ENCODE measurements around the gene U2AF2. TPM values are rescaled to one million over a fixed set of nuclear protein-coding genes. Genes with fewer than 3 reads are reported as not detected.
A peak's percentile ranks its signal among the peaks of the same experiment; 100 is the strongest.

U2AF2 gene
- total RNA-seq, 1 experiment from 2014 or later = 545 TPM

DNA sequence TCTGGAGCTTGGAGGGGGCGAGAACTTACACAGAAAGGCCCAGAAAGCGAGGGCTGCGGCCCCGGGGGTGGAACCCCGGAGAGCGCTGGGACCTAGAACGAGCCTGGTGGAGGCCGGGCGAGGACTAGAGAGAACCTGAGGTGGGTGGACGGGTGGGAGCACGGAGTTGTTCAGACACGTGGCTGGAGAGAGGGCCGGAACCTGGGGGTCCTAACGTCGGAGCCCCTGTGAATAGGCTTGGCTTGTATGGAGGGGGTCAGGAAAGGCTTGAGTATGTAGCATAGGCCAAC lies 11.0 kb upstream of the U2AF2 start:
- DNase-seq (ENCODE audit: low read depth, low spot score) (no peak), ATAC-seq (no peak)
- intact Hi-C loops (cut with micrococcal nuclease; ENCODE audit: unreplicated experiment) (no loop called here), in situ Hi-C loops (cut with HindIII; ENCODE audit: low pct_unique_long_range_greater_than_20kb, low sequenced_read_pairs) (no loop called here)
- POLR2A ChIA-PET = interaction anchor here (0.6 kb wide), 1 partner anchor 9 kb away, joined by 6 read pairs; no protein-coding TSS in a partner anchor
- CTCF ChIA-PET = no interaction called here
- peak overlapping the region; percentile 96 for H3K27ac ChIP-seq (ENCODE audit: low read length)
- no peaks in the 10 kb centered on the region for H3K27me3 ChIP-seq (ENCODE audit: control insufficient read depth, insufficient read depth, low read length)
- no TSS peak for BruUV-seq (replicated peaks)
- TF ChIP-seq, protein P1, sequence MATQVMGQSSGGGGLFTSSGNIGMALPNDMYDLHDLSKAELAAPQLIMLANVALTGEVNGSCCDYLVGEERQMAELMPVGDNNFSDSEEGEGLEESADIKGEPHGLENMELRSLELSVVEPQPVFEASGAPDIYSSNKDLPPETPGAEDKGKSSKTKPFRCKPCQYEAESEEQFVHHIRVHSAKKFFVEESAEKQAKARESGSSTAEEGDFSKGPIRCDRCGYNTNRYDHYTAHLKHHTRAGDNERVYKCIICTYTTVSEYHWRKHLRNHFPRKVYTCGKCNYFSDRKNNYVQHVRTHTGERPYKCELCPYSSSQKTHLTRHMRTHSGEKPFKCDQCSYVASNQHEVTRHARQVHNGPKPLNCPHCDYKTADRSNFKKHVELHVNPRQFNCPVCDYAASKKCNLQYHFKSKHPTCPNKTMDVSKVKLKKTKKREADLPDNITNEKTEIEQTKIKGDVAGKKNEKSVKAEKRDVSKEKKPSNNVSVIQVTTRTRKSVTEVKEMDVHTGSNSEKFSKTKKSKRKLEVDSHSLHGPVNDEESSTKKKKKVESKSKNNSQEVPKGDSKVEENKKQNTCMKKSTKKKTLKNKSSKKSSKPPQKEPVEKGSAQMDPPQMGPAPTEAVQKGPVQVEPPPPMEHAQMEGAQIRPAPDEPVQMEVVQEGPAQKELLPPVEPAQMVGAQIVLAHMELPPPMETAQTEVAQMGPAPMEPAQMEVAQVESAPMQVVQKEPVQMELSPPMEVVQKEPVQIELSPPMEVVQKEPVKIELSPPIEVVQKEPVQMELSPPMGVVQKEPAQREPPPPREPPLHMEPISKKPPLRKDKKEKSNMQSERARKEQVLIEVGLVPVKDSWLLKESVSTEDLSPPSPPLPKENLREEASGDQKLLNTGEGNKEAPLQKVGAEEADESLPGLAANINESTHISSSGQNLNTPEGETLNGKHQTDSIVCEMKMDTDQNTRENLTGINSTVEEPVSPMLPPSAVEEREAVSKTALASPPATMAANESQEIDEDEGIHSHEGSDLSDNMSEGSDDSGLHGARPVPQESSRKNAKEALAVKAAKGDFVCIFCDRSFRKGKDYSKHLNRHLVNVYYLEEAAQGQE (IDR thresholded peaks at IDR 0.05; ENCODE audit: insufficient read depth in 1 of 2, low read depth in 2 of 2, low read length in 1 of 2) = no peak
- TF ChIP-seq, protein P2, sequence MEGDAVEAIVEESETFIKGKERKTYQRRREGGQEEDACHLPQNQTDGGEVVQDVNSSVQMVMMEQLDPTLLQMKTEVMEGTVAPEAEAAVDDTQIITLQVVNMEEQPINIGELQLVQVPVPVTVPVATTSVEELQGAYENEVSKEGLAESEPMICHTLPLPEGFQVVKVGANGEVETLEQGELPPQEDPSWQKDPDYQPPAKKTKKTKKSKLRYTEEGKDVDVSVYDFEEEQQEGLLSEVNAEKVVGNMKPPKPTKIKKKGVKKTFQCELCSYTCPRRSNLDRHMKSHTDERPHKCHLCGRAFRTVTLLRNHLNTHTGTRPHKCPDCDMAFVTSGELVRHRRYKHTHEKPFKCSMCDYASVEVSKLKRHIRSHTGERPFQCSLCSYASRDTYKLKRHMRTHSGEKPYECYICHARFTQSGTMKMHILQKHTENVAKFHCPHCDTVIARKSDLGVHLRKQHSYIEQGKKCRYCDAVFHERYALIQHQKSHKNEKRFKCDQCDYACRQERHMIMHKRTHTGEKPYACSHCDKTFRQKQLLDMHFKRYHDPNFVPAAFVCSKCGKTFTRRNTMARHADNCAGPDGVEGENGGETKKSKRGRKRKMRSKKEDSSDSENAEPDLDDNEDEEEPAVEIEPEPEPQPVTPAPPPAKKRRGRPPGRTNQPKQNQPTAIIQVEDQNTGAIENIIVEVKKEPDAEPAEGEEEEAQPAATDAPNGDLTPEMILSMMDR (IDR thresholded peaks at IDR 0.05) = no peak
- TF ChIP-seq TCF7L2 (IDR thresholded peaks at IDR 0.05; ENCODE audit: low read depth, low read length) = no peak
- no peak for TF ChIP-seq SIN3A (IDR thresholded peaks at IDR 0.05; ENCODE audit: borderline replicate concordance, insufficient read depth, low read depth, low read length)
- TF ChIP-seq POLR2AphosphoS5 (IDR thresholded peaks at IDR 0.05; ENCODE audit: low read depth, low read length) = no peak
- no peaks in the 10 kb centered on the region for H3K9me3 ChIP-seq (ENCODE audit: control insufficient read depth, insufficient read depth, low read depth, low read length)
- peak overlapping the region; percentile 63 to 93 for H3K4me3 ChIP-seq (ENCODE audit: low read depth in 2 of 2, low read length in 2 of 2)
- peaks cover 13% of the 10 kb centered on the region for H3K36me3 ChIP-seq (ENCODE audit: control insufficient read depth, insufficient read depth, low read length)
- peaks cover 46% of the 10 kb centered on the region for H3K4me1 ChIP-seq (ENCODE audit: control insufficient read depth, insufficient read depth, low read length)

DNA sequence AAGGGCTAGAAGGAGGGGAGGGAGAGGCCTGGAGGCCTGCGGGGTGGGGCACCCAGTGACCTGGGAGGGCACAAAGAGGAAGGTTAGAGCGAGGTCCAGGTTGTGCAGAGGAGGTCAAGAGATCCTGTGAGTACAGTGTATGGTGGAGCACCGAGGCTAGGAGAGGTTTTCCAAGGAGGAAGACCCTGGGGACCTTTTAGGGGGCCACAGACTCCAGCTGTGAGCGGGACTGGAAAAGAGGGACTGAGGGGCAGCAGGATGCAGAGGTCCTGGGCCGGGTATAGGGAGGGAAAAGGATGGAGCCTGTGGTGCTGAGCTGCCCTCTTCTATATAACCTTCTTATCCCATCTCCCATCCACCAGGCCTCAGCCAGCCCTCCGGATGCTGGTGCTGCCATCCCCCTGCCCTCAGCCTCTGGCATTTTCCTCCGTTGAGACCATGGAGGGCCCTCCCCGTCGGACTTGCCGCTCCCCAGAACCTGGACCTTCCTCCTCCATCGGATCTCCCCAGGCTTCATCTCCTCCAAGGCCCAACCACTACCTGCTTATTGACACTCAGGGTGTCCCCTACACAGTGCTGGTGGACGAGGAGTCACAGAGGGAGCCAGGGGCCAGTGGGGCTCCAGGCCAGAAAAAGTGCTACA lies 10.5 kb upstream of the U2AF2 start:
- in situ Hi-C loops (cut with HindIII; ENCODE audit: low pct_unique_long_range_greater_than_20kb, low sequenced_read_pairs) = no loop called here
- POLR2A ChIA-PET = interaction anchor here (0.6 kb wide), 1 partner anchor 10 kb away, joined by 6 read pairs; no protein-coding TSS in a partner anchor

More for the DNA sequence above, 10.5 kb upstream of the U2AF2 start:
- Histone ChIP-seq H3K4me1 (ENCODE audit: control insufficient read depth, insufficient read depth, low read length) (peaks cover 51% of the 10 kb centered on the region), H3K9me3 (ENCODE audit: control insufficient read depth, insufficient read depth, low read depth, low read length) (no peaks in the 10 kb centered on the region), H3K36me3 (ENCODE audit: control insufficient read depth, insufficient read depth, low read length) (peaks cover 13% of the 10 kb centered on the region), H3K4me3 (ENCODE audit: low read depth in 2 of 2, low read length in 2 of 2) (peak overlapping the region; percentile 63 to 93), H3K27me3 (ENCODE audit: control insufficient read depth, insufficient read depth, low read length) (no peaks in the 10 kb centered on the region), H3K27ac (ENCODE audit: low read length) (peak overlapping the region; percentile 96)
- TF ChIP-seq, protein P2 (IDR thresholded peaks at IDR 0.05) = no peak
- TF ChIP-seq POLR2AphosphoS5 (IDR thresholded peaks at IDR 0.05; ENCODE audit: low read depth, low read length) = no peak
- TF ChIP-seq, protein P1 (IDR thresholded peaks at IDR 0.05; ENCODE audit: insufficient read depth in 1 of 2, low read depth in 2 of 2, low read length in 1 of 2) = no peak
- no peak for TF ChIP-seq SIN3A (IDR thresholded peaks at IDR 0.05; ENCODE audit: borderline replicate concordance, insufficient read depth, low read depth, low read length)
- TF ChIP-seq TCF7L2 (IDR thresholded peaks at IDR 0.05; ENCODE audit: low read depth, low read length) = no peak
- DNase-seq (ENCODE audit: low read depth, low spot score) = no peak
- CTCF ChIA-PET = no interaction called here
- intact Hi-C loops (cut with micrococcal nuclease; ENCODE audit: unreplicated experiment) = no loop called here
- no TSS peak for BruUV-seq (replicated peaks)
- ATAC-seq = no peak
